ENCODE measurements around the gene C2CD4A.

The C2CD4A gene

GRCh38 chr15:62103431-62103830, 36.7 kb downstream of the C2CD4A start:
- no peak for DNase-seq (ENCODE audit: low spot score)

DNA sequence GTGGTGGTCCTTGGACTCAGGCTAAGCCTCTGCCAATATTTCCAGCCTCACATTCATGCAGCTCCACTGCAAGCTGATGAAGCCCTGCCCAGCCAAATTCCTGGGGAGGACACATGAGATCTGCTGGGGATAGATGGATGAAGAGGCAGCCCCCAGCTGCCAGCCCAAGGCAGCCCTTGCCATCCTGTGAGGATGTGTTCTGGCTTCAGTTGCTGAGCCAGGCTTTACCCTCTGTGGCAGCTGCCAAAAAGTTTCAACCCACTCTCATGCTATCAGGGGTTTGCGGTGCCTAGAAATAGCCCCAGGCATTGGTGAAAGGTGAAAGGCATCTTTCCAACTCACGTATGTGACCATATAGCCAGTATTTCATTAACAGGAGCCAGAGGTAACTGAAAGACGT, 37.6 kb downstream of the C2CD4A start:
- no peak for DNase-seq (ENCODE audit: low spot score)

- no peak for DNase-seq (ENCODE audit: low spot score)
These were observed 38.1 kb downstream of the C2CD4A start for GRCh38 chr15:62104846-62105245.

DNA sequence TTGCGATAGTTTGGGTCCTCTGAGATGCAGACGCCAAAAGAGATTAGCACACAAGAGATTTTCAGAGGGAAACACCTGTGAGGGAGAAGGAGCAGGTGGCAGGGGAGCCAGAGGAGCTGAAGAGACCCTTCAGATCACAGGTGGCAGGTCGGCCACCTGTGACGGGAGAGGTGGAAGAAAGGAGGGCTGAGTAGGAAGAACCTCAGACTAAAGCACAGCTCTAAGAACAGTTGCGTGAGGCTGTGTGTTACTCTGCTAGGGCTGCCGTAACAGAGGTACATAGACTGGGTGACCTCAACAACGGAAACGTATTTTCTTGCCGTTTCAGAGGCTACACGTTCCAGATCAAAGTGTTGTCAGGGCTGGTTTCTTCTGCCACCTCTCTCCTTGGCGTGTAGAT, 38.5 kb downstream of the C2CD4A start:
- DNase-seq (ENCODE audit: low spot score), result no peak

- no peak for DNase-seq (ENCODE audit: low spot score)
These were observed 39.3 kb downstream of the C2CD4A start for GRCh38 chr15:62106096-62106495.

DNA sequence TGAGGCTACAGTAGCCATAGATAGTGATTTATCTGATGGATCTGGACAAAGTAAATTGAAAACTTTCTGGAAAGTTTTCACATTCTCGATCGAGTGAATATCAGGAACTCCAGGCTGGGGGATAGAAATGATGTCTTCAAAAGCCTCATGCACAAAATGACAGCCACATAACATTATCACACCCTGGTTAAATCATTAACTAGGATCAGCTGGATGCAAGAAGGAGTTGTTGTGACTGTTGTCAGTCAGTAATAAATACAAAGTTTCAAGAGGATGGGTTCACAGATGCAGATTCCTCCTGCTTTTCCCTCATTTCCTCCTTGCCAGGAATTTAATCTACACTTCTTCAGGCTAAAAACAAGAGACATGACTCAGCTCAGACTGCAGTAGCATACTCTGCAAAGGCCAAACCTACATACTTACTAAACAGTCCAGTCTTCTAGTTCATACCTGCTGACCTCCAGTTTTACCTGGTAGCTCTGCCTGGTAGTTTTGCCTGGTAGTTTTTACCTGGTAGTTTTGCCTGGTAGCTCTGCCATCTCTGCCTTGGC, 40.9 kb downstream of the C2CD4A start:
- no peak for DNase-seq (ENCODE audit: low spot score)

DNA sequence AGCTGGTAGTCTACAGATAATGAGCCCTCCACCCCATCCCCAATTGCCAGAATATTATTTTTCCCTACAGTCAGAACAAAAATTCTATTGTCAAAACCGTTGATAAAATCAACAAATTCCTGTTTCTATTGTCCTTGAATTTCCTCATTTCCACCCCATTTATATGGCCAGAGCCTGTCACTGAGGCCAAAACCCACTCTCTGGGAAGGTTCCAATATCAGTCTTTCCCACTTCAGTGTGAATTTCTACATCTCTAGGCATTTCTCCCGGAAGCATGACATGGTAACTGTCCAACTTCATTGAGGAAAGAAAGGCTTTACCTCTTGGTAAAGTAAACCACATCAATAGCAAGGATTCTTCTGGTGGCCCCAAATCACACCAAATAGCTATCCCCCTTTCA, 41.6 kb downstream of the C2CD4A start:
- no peak for DNase-seq (ENCODE audit: low spot score)

GRCh38 chr15:62109437-62109836, 42.7 kb downstream of the C2CD4A start:
- no peak for DNase-seq (ENCODE audit: low spot score)

GRCh38 chr15:62109982-62110851, 43.4 kb downstream of the C2CD4A start:
- no peak for DNase-seq (ENCODE audit: low spot score)

- no peak for DNase-seq (ENCODE audit: low spot score)
These were observed 45.3 kb downstream of the C2CD4A start for GRCh38 chr15:62112081-62112480.

- DNase-seq (ENCODE audit: low spot score), result no peak
These were observed 46.1 kb downstream of the C2CD4A start for GRCh38 chr15:62112616-62113593.

- no peak for DNase-seq (ENCODE audit: low spot score)
These were observed 49.1 kb downstream of the C2CD4A start for GRCh38 chr15:62115847-62116246.

DNA sequence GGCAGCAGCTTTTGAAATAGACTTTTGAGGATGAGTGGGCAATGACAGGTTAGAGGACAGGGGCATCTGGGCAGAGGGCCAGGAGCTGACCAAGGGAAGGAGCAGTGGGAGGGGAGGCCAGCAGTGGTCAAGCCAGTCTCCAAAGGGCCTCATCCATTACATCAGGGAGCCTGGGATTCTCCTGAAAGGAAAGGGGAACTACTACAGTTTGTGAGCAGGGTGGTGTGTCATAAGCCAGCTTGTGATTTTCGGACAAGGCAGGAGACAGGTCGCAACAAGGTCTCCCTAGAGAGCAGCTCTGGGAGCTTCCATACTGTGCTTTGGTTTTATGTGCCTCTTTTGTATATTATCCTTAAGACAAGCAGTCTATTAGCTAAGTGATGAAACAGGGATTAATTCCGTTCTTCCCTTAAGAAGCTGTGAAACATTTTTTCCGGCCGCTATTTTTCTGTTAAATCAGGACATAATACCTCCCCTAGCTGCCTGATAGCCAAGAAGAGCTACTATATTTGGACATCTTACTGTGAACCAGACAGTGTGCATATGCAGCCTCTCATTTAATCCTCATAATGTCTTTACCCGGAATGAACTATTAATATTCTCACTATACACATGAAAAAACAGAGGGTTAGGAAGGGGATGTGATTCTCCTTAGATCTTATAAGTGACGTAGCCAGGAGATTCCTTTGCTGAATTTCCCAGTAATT, 51.9 kb downstream of the C2CD4A start:
- DNase-seq (ENCODE audit: low spot score), result no peak

DNA sequence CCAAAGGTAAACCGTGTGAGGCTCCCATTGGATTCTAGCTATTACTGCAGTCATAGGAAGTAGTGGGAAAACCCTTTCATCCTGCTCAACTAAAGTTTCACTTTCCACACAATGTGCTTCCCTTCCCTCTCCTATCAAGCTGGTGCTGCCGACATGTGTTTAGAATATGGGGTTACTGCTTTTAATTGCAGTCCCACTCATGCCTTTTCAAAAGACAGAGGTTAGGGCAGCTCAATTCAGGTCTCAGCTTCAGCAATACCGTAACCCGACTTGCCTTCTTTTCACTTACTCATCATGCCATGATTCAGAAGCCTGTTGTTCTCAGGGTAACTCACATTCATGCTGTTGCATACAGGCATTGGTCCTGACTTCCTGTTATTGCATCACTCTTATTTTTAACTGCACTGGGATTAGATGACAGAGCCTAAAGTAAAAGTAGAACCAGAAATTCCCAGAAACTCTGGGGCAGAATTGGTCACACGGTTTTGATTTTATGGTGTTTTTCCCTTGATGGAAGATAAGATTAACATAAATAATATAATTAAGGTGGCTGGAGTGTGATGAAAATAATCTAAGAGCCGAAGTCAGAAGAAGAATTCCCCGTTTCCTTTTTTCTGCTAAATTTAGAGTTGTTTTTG, 52.6 kb downstream of the C2CD4A start:
- DNase-seq (ENCODE audit: low spot score), result peak; percentile 26

DNA sequence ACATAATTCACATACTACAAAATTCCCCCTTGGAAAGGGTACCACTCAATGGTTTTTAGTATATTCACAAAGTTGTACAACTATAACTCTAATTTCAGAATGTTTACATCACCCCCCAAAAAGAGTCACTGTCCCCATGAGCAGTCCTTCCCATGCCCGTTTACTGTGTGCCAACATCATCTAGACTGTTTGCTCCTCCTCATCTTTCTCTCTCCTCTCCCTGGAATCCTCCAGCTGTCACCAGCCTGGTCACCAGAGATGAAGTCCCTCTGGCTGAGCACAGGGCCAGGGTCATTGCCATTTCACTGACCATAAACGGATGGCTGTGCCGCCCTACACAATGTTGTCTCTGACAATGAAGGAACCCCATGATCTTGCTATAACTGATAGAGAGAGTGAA, 53.1 kb downstream of the C2CD4A start:
- DNase-seq (ENCODE audit: low spot score), result no peak

Measured in pons (tissue), 1 donor.